K562 (cell line): Measurements from ENCODE around the gene ZNF121. TPM values are rescaled to one million over a fixed set of nuclear protein-coding genes. Genes with fewer than 3 reads are reported as not detected.

Experiments
- CLOCK ChIP-seq: fragments of 250-450 bp; sonication (Bioruptor Pico); IDR thresholded peaks from 2 replicates; pipeline ENCODE4 v1.4.0; 2020; ENCODE audit warnings: mild to moderate bottlenecking, moderate library complexity, borderline replicate concordance
- E2F5 ChIP-seq: sonication (generic); formaldehyde crosslinking; IDR thresholded peaks from 2 replicates; pipeline ENCODE4 v1.8.0; 2022; ENCODE audit warnings: mild to moderate bottlenecking, missing genetic modification reagents
- E4F1 ChIP-seq: fragments of 250-450 bp; sonication (Bioruptor Pico); IDR thresholded peaks from 2 replicates; pipeline ENCODE4 v1.5.0; 2021; ENCODE audit warnings: mild to moderate bottlenecking, borderline replicate concordance
- ETS2 ChIP-seq: IDR thresholded peaks from 2 replicates; pipeline ENCODE4 v1.6.1; 2016; ENCODE audit warnings: borderline replicate concordance, missing genetic modification characterization, mild to moderate bottlenecking, moderate library complexity, missing compliant biosample characterization; ENCODE audit not compliant: poor library complexity, severe bottlenecking
- FOXA1 ChIP-seq: fragments of 450-650 bp; IDR thresholded peaks from 2 replicates; pipeline ENCODE4 v1.6.1; 2016; ENCODE audit warnings: mild to moderate bottlenecking, borderline replicate concordance
- FOXA3 ChIP-seq, 2 experiments: fragments of 450-650 bp in 1 of 2; sonication (generic) in 1 of 2; formaldehyde crosslinking; IDR thresholded peaks in 1 of 2; conservative IDR thresholded peaks in 1 of 2; 2 replicates each; pipeline versions ENCODE4 v1.4.0 to v1.8.0; 2020 to 2022; ENCODE audit warnings: mild to moderate bottlenecking in 2 of 2, missing genetic modification reagents in 1 of 2
- GTF2F1 ChIP-seq: IDR thresholded peaks from 2 replicates; pipeline ENCODE4 v1.6.1; 2011; ENCODE audit warnings: low read depth, low read length, improper control_type of control experiment
- MED1 ChIP-seq: sonication (generic); formaldehyde crosslinking; IDR thresholded peaks from 2 replicates; pipeline ENCODE4 v1.8.1; 2023; ENCODE audit warnings: missing genetic modification reagents, borderline replicate concordance
- MTF1 ChIP-seq: fragments of 250-450 bp; sonication (Bioruptor Pico); IDR thresholded peaks from 2 replicates; pipeline ENCODE4 v1.9.0; 2021; ENCODE audit warnings: moderate library complexity, mild to moderate bottlenecking, inconsistent platforms, borderline replicate concordance
- RHOXF2B ChIP-seq: fragments of 250-450 bp; sonication (Bioruptor Pico); conservative IDR thresholded peaks from 2 replicates; pipeline ENCODE4 v1.5.1; 2021
- SIX5 ChIP-seq, 2 experiments: IDR thresholded peaks; 2 replicates each; pipeline ENCODE4 v1.6.1; 2011; ENCODE audit warnings: low read length in 2 of 2, borderline replicate concordance in 1 of 2, low read depth in 1 of 2, mild to moderate bottlenecking in 1 of 2, moderate library complexity in 1 of 2; ENCODE audit not compliant: insufficient read depth in 1 of 2
- SMARCA5 ChIP-seq: fragments of 450-650 bp; IDR thresholded peaks from 2 replicates; pipeline ENCODE4 v1.6.1; 2016
- TFAP4 ChIP-seq: sonication (generic); formaldehyde crosslinking; IDR thresholded peaks from 2 replicates; pipeline ENCODE4 v1.8.0; 2022; ENCODE audit warnings: missing genetic modification reagents, mild to moderate bottlenecking, moderate library complexity, borderline replicate concordance
- ZFP91 ChIP-seq: sonication (generic); formaldehyde crosslinking; IDR thresholded peaks from 2 replicates; pipeline ENCODE4 v1.8.0; 2022; ENCODE audit warnings: mild to moderate bottlenecking, missing genetic modification reagents
- ZNF239 ChIP-seq: fragments of 250-450 bp; sonication (Bioruptor Pico); IDR thresholded peaks from 2 replicates; pipeline ENCODE4 v1.4.0; 2020; ENCODE audit warnings: mild to moderate bottlenecking
- polyA plus RNA-seq, 8 experiments: library from polyadenylated mRNA; depleted of rRNA in 4 of 8; stranded (reverse) in 5 of 8; unstranded in 3 of 8; fragments of >200 nt; fragmentation: Nextera tagmentation in 2 of 8; fragmentation: Illumina TruSeq in 1 of 8; extraction: Ambion mirVana in 2 of 8; extraction: Trizol in 1 of 8; gene quantifications; 2 replicates each; pipeline versions ENCODE4 v1.2.1 to v1.2.3, GENCODE V29; 2011 to 2014; ENCODE audit warnings: inconsistent platforms in 1 of 8, missing spikeins in 1 of 8
- total RNA-seq, 7 experiments: library from RNA; depleted of rRNA in 6 of 7; stranded (reverse); fragments of >200 nt in 6 of 7; fragmentation: Illumina TruSeq in 2 of 7; extraction: Trizol in 2 of 7; gene quantifications; 2 replicates each; pipeline versions ENCODE4 v1.2.1 to v1.2.3, GENCODE V29; 2011 to 2021; ENCODE audit warnings: low replicate concordance in 1 of 7

Gene ZNF121
- total and polyA plus RNA-seq, 9 of the 15 experiments (the other 6 are each of a cell fraction or from before 2014, with no cell fraction given) = 14.6 to 115 (median 33.4) TPM

- TF ChIP-seq CLOCK (CRISPR knock-in tag) = no peak
- TF ChIP-seq SIX5 (IDR thresholded peaks at IDR 0.05; ENCODE audit: borderline replicate concordance in 1 of 2, insufficient read depth in 1 of 2, low read depth in 1 of 2, low read length in 2 of 2) = no peak
- TF ChIP-seq ZFP91 (CRISPR knock-in tag) = no peak
- TF ChIP-seq E2F5 (CRISPR knock-in tag) = no peak
- no peak for TF ChIP-seq MTF1 (CRISPR knock-in tag)
- TF ChIP-seq GTF2F1 = peak; percentile 86
- no peak for TF ChIP-seq FOXA3 (CRISPR knock-in tag; conservative IDR thresholded peaks at IDR 0.05 in 1 of 2, IDR thresholded peaks at IDR 0.05 in 1 of 2)
- no peak for TF ChIP-seq MED1
- no peak for TF ChIP-seq ETS2
- TF ChIP-seq RHOXF2B (CRISPR knock-in tag) = no peak
- TF ChIP-seq ZNF239 (CRISPR knock-in tag) = no peak
- no peak for TF ChIP-seq TFAP4 (CRISPR knock-in tag)
- no peak for TF ChIP-seq E4F1 (CRISPR knock-in tag)
- TF ChIP-seq FOXA1 = no peak
- TF ChIP-seq SMARCA5 = no peak
Observed at GRCh38 chr19:9565900-9566705, 18.2 kb downstream of the ZNF121 start (continued).
